Kidney (tissue), 14 donors: ENCODE results near the gene CRIM1. TPM values are rescaled to one million over a fixed set of nuclear protein-coding genes. Genes with fewer than 3 reads are reported as not detected.

ENCODE experiments used
- DNase-seq, 5 donors: peaks; one replicate each; pipeline ENCODE4 v3.0.0-alpha.2; 2013 to 2020
- FAIRE-seq: peaks from 2 replicates; lab custom pipeline; 2012; peaks lifted over from hg19 to GRCh38; lab: Jason Lieb, UNC
- H3K27ac ChIP-seq, 2 donors: one replicate each; pipeline ENCODE4 v1.7.0; 2013; ENCODE audit warnings: low read depth in 2 of 2, low read length in 2 of 2, inconsistent platforms in 1 of 2
- H3K27me3 ChIP-seq: one replicate; pipeline ENCODE4 v1.7.1; 2013; ENCODE audit warnings: low read length, inconsistent platforms; ENCODE audit not compliant: control insufficient read depth, insufficient read depth
- H3K36me3 ChIP-seq, 3 donors: one replicate each; pipeline versions ENCODE4 v1.7.0 to v1.7.1; 2013; ENCODE audit warnings: low read length in 3 of 3, control low read depth in 1 of 3, inconsistent platforms in 1 of 3; ENCODE audit not compliant: insufficient read depth in 3 of 3, control insufficient read depth in 2 of 3
- H3K4me1 ChIP-seq, 3 donors: one replicate each; pipeline versions ENCODE4 v1.7.0 to v1.7.1; 2013; ENCODE audit warnings: low read length in 3 of 3, inconsistent platforms in 1 of 3, low read depth in 1 of 3; ENCODE audit not compliant: control insufficient read depth in 2 of 3, insufficient read depth in 2 of 3
- H3K4me3 ChIP-seq, 3 donors: one replicate each; pipeline versions ENCODE4 v1.7.0 to v1.8.1; 2013; ENCODE audit warnings: low read length in 3 of 3, control low read depth in 1 of 3, inconsistent platforms in 1 of 3
- H3K9ac ChIP-seq, 3 donors: one replicate each; pipeline versions ENCODE4 v1.7.0 to v1.7.1; 2013; ENCODE audit warnings: low read length in 3 of 3, control low read depth in 1 of 3, inconsistent platforms in 1 of 3
- H3K9me3 ChIP-seq, 3 donors: one replicate each; pipeline versions ENCODE4 v1.7.0 to v1.7.1; 2013; ENCODE audit warnings: low read length in 3 of 3, control low read depth in 1 of 3, inconsistent platforms in 1 of 3; ENCODE audit not compliant: control insufficient read depth in 2 of 3, insufficient read depth in 1 of 3
- CTCF ChIP-seq: IDR thresholded peaks from 3 replicates; pipeline ENCODE4 v1.5.1; 2012; ENCODE audit warnings: mild to moderate bottlenecking, moderate library complexity, borderline replicate concordance; ENCODE audit not compliant: insufficient read depth; ENCODE audit errors: extremely low read depth
- intact Hi-C: fragments of 100-400 bp; cut with DNase I; formaldehyde crosslinking; loops from one replicate; pipeline ENCODE4 v1.11.1; 2022
- polyA plus RNA-seq: library from polyadenylated mRNA; stranded (reverse); fragments of 350-450 nt; fragmentation: Illumina TruSeq; extraction: RNeasy Lipid Tissue Mini Kit (QIAGEN cat#74804); gene quantifications from one replicate; pipeline ENCODE4 v1.2.3, GENCODE V29; 2014; ENCODE audit warnings: low read depth, low replicate concordance; ENCODE audit not compliant: insufficient read depth
- total RNA-seq: library from RNA; stranded (reverse); fragmentation: NEBNext Ultra II Directional; extraction: Animal tissue kit (Norgen Biotek cat#: 25700); gene quantifications from one replicate; pipeline ENCODE4 v1.2.1, GENCODE V29; 2021
- donor health status: control.
- donor health status: control.
- donor health status: control.
- donor health status: control.
- donor health status: control.
- donor health status: DM: yes; HTN: yes; CAD: no.
- donor health status: Normal renal cell carcinoma (clear cell type).

CRIM1 gene
- total and polyA plus RNA-seq, 2 donors from 2014 or later, result 47.2 to 154 TPM

GRCh38 chr2:36574560-36574959 lies 219.0 kb downstream of the CRIM1 start:
- Histone ChIP-seq H3K9ac (no peak overlapping the region), H3K4me3 (no peak overlapping the region), H3K27ac (no peak overlapping the region), H3K27me3 (no peaks in the 10 kb centered on the region), H3K4me1 (no peaks in the 10 kb centered on the region), H3K36me3 (peaks cover 6 to 19% (median 7%) of the 10 kb centered on the region in 3 donors), H3K9me3 (no peaks in the 10 kb centered on the region)
- FAIRE-seq, result no peak
- no peak for TF ChIP-seq CTCF
- no peak for DNase-seq
- intact Hi-C loops, result no loop called here

- Histone ChIP-seq H3K9ac (no peak overlapping the region), H3K4me3 (no peak overlapping the region), H3K4me1 (no peaks in the 10 kb centered on the region), H3K27me3 (no peaks in the 10 kb centered on the region), H3K36me3 (peaks cover 8 to 26% (median 23%) of the 10 kb centered on the region in 3 donors), H3K9me3 (no peaks in the 10 kb centered on the region), H3K27ac (no peak overlapping the region)
- intact Hi-C loops, result no loop called here
- no peak for TF ChIP-seq CTCF
- FAIRE-seq (no peak), DNase-seq (no peak)
These were observed 222.3 kb downstream of the CRIM1 start for GRCh38 chr2:36577884-36578283.

GRCh38 chr2:36578343-36579296 lies 223.0 kb downstream of the CRIM1 start:
- intact Hi-C loops, result no loop called here
- TF ChIP-seq CTCF, result no peak
- no peak for DNase-seq
- Histone ChIP-seq H3K9ac (no peak overlapping the region), H3K27me3 (no peaks in the 10 kb centered on the region), H3K4me1 (no peaks in the 10 kb centered on the region), H3K9me3 (no peaks in the 10 kb centered on the region), H3K4me3 (no peak overlapping the region), H3K27ac (no peak overlapping the region), H3K36me3 (peaks cover 8 to 26% (median 23%) of the 10 kb centered on the region in 3 donors)
- FAIRE-seq, result no peak
